Stimulated activated effector memory CD8-positive, alpha-beta T cell treated with anti-CD3 and anti-CD28 coated beads, Interleukin-12 subunit alpha, Interleukin-12 subunit beta, amount 100 ng/mL, for 72 hours (primary cell): ENCODE results near the gene MINDY1.

Experiments used
- ATAC-seq: fragments of 150-1000 bp; cut with Tn5 transposase; 2 replicates; pipeline ENCODE4 v1.10.0; 2021
- DNase-seq, 2 donors: peaks; one replicate each; pipeline ENCODE4 v3.0.0; 2021 to 2022; ENCODE audit warnings: low spot score in 2 of 2
- H3K27ac Mint-ChIP-seq: one replicate; pipeline ENCODE4 v1.8.0; 2022; ENCODE audit warnings: mild to moderate bottlenecking, mixed read lengths
- H3K36me3 Mint-ChIP-seq: one replicate; pipeline ENCODE4 v1.8.0; 2022; ENCODE audit warnings: mild to moderate bottlenecking, mixed read lengths
- H3K4me1 Mint-ChIP-seq: one replicate; pipeline ENCODE4 v1.8.0; 2022; ENCODE audit warnings: mixed read lengths
- H3K4me3 Mint-ChIP-seq: one replicate; pipeline ENCODE4 v1.8.0; 2022; ENCODE audit warnings: mild to moderate bottlenecking, mixed read lengths
- H3K9me3 Mint-ChIP-seq: one replicate; pipeline ENCODE4 v1.8.0; 2022; ENCODE audit warnings: mixed read lengths

Gene MINDY1

DNA sequence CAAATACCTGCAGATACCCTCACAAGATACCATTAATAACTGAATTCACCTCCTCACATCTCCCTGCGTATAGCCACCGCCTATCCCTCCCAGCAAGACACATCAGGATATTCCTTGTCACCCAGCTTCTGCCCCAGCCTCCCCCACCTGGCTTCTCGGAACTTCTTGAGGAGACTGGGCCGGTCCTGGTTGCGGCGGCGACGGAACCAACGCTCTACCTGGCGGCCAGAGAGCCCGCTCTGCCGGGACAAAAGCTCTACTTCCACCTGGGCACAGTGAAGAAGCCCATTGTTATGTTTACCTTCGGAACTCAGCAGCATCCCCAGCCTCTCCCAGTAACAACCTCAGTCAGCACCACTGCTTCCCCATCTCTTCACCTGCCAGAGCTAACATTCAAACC, 38.8 kb downstream of the MINDY1 start:
- Mint-ChIP-seq H3K27ac (peak overlapping the region; percentile 83), H3K36me3 (peaks cover 90% of the 10 kb centered on the region), H3K4me3 (no peak overlapping the region), H3K4me1 (peaks cover 30% of the 10 kb centered on the region), H3K9me3 (no peaks in the 10 kb centered on the region)
- DNase-seq, result no peak
- no peak for ATAC-seq

DNA sequence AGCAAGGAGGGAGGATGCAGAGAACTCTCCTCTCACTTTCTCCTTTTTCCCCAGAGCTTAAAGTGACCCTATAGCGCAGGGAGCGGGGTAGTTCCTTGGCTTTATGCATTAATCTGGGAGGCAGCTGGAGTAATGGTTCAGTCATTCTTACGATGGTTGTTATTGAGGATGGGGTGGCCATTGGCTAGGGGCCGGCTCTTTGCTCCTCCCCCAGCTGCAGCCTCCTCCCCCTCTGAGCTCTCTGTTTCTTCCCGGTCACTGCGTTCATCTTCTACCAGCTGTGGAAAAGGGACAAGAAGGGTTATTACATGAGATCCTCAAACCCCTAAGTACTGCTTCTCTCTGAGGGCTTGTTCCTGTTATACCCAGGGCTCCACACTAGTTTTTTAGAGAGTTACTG, 40.7 kb downstream of the MINDY1 start:
- no peaks in the 10 kb centered on the region for H3K9me3 Mint-ChIP-seq
- H3K27ac Mint-ChIP-seq, result peak overlapping the region; percentile 83
- DNase-seq (no peak), ATAC-seq (no peak)
- H3K4me1 Mint-ChIP-seq, result peaks cover 11% of the 10 kb centered on the region
- H3K4me3 Mint-ChIP-seq, result no peak overlapping the region
- peaks cover 94% of the 10 kb centered on the region for H3K36me3 Mint-ChIP-seq

DNA sequence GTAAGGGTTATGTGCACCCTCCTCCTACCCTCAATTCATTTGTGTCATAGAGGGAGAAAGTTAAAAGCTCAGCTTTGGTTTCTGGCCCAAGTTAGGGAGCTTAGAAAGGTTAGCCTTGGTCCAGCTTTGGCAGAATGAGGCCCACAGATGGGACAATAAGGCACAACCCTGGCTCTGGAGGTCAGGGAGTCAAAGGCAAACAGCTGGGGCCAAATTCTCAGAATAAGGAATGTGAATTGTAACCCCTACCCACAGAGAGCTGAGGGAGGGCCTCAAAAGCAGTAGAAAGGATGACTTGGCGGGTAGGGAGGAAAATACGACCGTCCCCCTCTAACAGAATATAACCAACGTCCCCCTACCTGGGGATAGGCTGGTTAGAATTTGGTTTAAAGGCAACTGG, 41.1 kb downstream of the MINDY1 start:
- peaks cover 7% of the 10 kb centered on the region for H3K4me1 Mint-ChIP-seq
- H3K27ac Mint-ChIP-seq, result no peak overlapping the region
- peaks cover 94% of the 10 kb centered on the region for H3K36me3 Mint-ChIP-seq
- no peak overlapping the region for H3K4me3 Mint-ChIP-seq
- ATAC-seq (no peak), DNase-seq (no peak)
- no peaks in the 10 kb centered on the region for H3K9me3 Mint-ChIP-seq

DNA sequence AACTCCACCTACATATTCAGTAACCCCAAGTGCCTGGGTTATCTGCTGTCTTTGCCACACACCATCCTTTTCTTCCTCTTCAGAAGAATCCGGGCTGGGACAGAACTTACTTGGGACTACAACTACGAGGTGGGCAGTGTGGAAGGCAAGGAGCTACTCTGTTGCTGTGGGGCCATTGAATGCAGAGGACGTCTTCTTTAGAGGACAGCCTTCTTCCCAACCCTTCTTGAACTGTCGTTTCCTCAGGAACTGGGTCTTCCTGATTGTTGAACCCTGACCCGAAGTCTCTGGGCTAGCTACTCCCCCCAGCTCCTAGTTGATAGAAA, 42.6 kb downstream of the MINDY1 start:
- Mint-ChIP-seq H3K27ac (peak overlapping the region; percentile 10), H3K4me1 (no peaks in the 10 kb centered on the region), H3K9me3 (no peaks in the 10 kb centered on the region), H3K4me3 (no peak overlapping the region), H3K36me3 (peaks cover 99% of the 10 kb centered on the region)
- ATAC-seq, result no peak
- no peak for DNase-seq

DNA sequence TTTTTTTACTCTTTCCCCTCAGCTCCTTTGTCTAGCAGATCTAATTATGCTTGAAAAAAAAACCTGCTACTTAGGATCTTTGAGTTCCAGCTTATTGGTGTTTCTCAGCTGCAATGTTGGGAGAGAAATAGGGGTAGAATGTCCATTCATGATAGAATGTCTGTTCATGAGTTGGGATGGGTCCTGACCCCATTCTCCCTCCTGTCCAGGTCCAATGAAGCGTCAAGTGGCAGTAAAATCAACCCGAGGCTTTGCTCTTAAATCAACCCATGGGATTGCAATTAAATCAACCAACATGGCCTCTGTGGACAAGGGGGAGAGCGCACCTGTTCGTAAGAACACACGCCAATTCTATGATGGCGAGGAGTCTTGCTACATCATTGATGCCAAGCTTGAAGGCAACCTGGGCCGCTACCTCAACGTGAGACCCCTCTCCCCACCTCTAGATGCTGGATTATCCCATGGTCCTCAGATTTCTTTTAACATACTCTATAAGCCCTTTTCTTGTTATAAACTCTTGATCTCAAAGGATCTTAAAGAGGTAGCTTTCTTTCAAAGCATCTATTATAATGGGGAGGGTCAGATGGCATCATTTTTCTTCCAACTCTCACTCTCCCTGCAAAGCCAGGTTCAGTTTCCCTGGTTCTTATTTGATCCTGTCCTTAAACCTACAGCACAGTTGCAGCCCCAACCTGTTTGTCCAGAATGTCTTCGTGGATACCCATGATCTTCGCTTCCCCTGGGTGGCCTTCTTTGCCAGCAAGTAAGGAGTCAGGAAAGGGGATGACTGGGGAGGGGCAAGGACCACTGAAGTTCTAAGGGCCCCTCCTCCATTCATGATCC, 43.2 kb downstream of the MINDY1 start:
- no peak overlapping the region for H3K4me3 Mint-ChIP-seq
- peaks cover 99% of the 10 kb centered on the region for H3K36me3 Mint-ChIP-seq
- H3K9me3 Mint-ChIP-seq, result no peaks in the 10 kb centered on the region
- ATAC-seq (no peak), DNase-seq (no peak)
- H3K27ac Mint-ChIP-seq, result peak overlapping the region; percentile 10
- H3K4me1 Mint-ChIP-seq, result no peaks in the 10 kb centered on the region

DNA sequence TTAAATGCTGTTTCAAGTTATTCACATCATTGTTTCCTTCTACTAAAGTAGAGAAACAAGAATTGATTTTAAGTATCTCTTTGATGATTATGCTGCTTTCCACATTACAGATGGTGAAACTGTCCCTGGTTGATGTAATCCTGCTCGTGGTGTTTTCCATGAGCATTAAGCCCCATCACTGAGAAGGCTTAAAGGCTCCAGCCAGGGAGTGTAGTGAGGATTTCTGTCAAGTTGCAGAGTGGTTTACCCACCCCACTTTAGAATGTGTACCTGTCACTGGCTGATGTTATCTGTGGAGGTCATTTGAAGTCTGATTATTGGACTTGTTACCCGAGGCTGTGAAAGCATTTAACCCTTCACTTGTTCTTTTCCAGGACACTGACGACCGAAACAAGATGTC, 44.9 kb downstream of the MINDY1 start:
- no peak overlapping the region for H3K27ac Mint-ChIP-seq
- ATAC-seq (no peak), DNase-seq (no peak)
- H3K9me3 Mint-ChIP-seq, result no peaks in the 10 kb centered on the region
- peaks cover 99% of the 10 kb centered on the region for H3K36me3 Mint-ChIP-seq
- peaks cover 5% of the 10 kb centered on the region for H3K4me1 Mint-ChIP-seq
- no peak overlapping the region for H3K4me3 Mint-ChIP-seq

DNA sequence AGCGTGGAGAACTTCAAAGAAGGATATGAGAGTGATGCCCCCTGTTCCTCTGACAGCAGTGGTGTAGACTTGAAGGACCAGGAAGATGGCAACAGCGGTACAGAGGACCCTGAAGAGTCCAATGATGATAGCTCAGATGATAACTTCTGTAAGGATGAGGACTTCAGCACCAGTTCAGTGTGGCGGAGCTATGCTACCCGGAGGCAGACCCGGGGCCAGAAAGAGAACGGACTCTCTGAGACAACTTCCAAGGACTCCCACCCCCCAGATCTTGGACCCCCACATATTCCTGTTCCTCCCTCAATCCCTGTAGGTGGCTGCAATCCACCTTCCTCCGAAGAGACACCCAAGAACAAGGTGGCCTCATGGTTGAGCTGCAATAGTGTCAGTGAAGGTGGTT, 46.1 kb downstream of the MINDY1 start:
- peaks cover 99% of the 10 kb centered on the region for H3K36me3 Mint-ChIP-seq
- no peaks in the 10 kb centered on the region for H3K9me3 Mint-ChIP-seq
- peaks cover 5% of the 10 kb centered on the region for H3K4me1 Mint-ChIP-seq
- H3K27ac Mint-ChIP-seq, result no peak overlapping the region
- ATAC-seq (no peak), DNase-seq (no peak)
- H3K4me3 Mint-ChIP-seq, result no peak overlapping the region

DNA sequence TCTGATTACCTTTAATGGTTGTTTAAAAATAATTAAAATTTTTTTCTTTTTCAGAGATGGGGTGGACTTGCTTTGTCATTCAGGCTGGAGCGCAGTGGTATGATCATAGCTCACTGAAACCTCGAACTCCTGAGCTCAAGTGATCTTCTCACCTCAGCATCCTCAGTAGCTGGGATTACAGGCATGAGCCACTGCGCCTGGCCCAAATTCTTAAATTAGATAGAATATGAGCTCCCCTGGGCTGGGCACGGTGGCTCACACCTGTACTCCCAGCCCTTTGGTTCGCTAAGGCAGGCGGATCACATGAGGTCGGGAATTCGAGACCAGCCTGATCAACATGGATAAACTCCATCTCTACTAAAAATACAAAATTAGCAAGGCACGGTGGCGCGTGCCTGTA, 49.0 kb downstream of the MINDY1 start:
- peaks cover 5% of the 10 kb centered on the region for H3K4me1 Mint-ChIP-seq
- peaks cover 100% of the 10 kb centered on the region for H3K36me3 Mint-ChIP-seq
- H3K9me3 Mint-ChIP-seq, result no peaks in the 10 kb centered on the region
- ATAC-seq (no peak), DNase-seq (no peak)
- H3K4me3 Mint-ChIP-seq, result no peak overlapping the region
- no peak overlapping the region for H3K27ac Mint-ChIP-seq

DNA sequence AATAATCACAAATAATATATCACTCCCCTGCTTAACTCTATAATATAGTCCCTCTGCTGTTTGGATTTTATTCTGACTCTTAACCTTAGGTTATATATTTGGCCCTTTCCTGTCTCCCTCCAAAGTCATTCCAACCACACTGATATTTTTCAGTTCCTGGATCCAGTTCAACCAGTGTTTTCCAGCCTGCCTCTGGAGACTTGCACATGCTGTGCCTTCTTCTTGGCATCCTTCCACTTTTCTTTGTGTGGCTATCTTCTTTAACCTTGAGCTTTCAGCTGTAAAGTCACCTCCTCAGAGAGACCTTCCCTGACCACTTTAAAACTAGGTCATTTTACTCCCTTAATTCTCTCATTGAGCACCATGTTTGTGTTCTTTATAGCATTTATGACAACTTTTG, 51.4 kb downstream of the MINDY1 start:
- ATAC-seq (no peak), DNase-seq (no peak)
- Mint-ChIP-seq H3K27ac (peak overlapping the region; percentile 85), H3K9me3 (no peaks in the 10 kb centered on the region), H3K4me1 (peaks cover 5% of the 10 kb centered on the region), H3K4me3 (no peak overlapping the region), H3K36me3 (peaks cover 100% of the 10 kb centered on the region)

DNA sequence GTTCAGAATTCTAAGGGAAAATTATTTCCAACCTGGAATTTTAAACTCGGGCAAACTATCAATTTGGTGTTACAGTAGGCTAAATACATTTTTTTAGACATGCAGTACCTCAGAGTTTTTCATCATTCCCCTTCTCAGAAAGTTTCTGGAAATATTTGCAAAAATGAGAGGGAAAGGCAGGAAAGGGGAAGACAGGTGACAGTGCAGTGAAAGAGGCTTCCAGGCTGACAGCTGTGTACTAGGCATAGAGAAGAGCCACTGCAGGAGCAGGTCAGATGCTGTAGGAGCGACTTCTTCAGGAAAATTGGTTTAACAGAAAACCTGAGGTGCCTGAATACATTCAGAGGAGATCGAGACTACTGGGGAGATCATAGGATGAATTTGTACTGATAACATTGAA, 52.0 kb downstream of the MINDY1 start:
- H3K27ac Mint-ChIP-seq, result peak overlapping the region; percentile 40
- H3K36me3 Mint-ChIP-seq, result peaks cover 100% of the 10 kb centered on the region
- H3K9me3 Mint-ChIP-seq, result no peaks in the 10 kb centered on the region
- DNase-seq, result no peak
- H3K4me1 Mint-ChIP-seq, result peaks cover 5% of the 10 kb centered on the region
- H3K4me3 Mint-ChIP-seq, result no peak overlapping the region
- no peak for ATAC-seq
